Gastrocnemius medialis (tissue), 4 donors: Measurements from ENCODE around the gene MAPRE2. TPM values are rescaled to one million over a fixed set of nuclear protein-coding genes. Genes with fewer than 3 reads are reported as not detected.

Experiments used
- ATAC-seq, 2 donors: fragments of 150-250 bp; one replicate each; pipeline ENCODE4 v1.9.1; 2016
- DNase-seq, 2 donors: peaks; one replicate each; pipeline ENCODE4 v3.0.0-alpha.2; 2019
- H3K27ac ChIP-seq, 4 donors: fragments of 200-600 bp; sonication (generic); 1 replicate in 1 of 4; 2 replicates in 3 of 4; pipeline ENCODE4 v1.5.1; 2016 to 2018; ENCODE audit warnings: mild to moderate bottlenecking in 2 of 4, moderate library complexity in 1 of 4
- H3K27me3 ChIP-seq, 3 donors: fragments of 200-600 bp; sonication (generic) in 2 of 3; 1 replicate in 1 of 3; 2 replicates in 2 of 3; pipeline versions ENCODE4 v1.5.1 to v1.6.0; 2016 to 2019; ENCODE audit warnings: mild to moderate bottlenecking in 1 of 3, moderate library complexity in 1 of 3
- H3K36me3 ChIP-seq, 2 donors: fragments of 200-600 bp; sonication (generic) in 1 of 2; one replicate each; pipeline ENCODE4 v1.5.1; 2017 to 2018
- H3K4me1 ChIP-seq, 2 donors: fragments of 200-600 bp; sonication (generic) in 1 of 2; one replicate each; pipeline ENCODE4 v1.5.1; 2016 to 2017; ENCODE audit warnings: mild to moderate bottlenecking in 2 of 2
- H3K4me3 ChIP-seq, 4 donors: fragments of 200-600 bp; sonication (generic) in 3 of 4; 1 replicate in 1 of 4; 2 replicates in 3 of 4; pipeline ENCODE4 v1.5.1; 2016 to 2019; ENCODE audit warnings: mild to moderate bottlenecking in 2 of 4
- H3K9me3 ChIP-seq, 3 donors: fragments of 200-600 bp; sonication (generic) in 2 of 3; 1 replicate in 1 of 3; 2 replicates in 2 of 3; pipeline ENCODE4 v1.5.1; 2016 to 2019
- POLR2A ChIP-seq, 2 donors: fragments of 450-650 bp; IDR thresholded peaks; one replicate each; pipeline ENCODE4 v1.6.1; 2017; ENCODE audit warnings: antibody characterized with exemption in 2 of 2, mild to moderate bottlenecking in 2 of 2, moderate library complexity in 2 of 2
- in situ Hi-C, 4 donors: fragments of 200-750 bp; cut with MboI; loops; one replicate each; pipeline versions ENCODE4 v1.15.0 to v1.8.0; 2017; ENCODE audit warnings: low sequenced_read_pairs in 4 of 4
- intact Hi-C: fragments of 100-400 bp; cut with DNase I; formaldehyde crosslinking; loops from one replicate; pipeline ENCODE4 v1.15.1; 2023; ENCODE audit warnings: low total_unique reads
- total RNA-seq, 4 donors: library from RNA; depleted of rRNA; stranded (reverse); fragments of >200 nt; gene quantifications; one replicate each; pipeline versions ENCODE4 v1.1.0 to v1.2.3, GENCODE V29; 2016
- TF ChIP-seq, protein P1 (sequence below), 5 experiments: fragments of 450-650 bp in 3 of 5; fragments of 200-600 bp in 2 of 5; sonication (generic) in 2 of 5; IDR thresholded peaks in 4 of 5; conservative IDR thresholded peaks in 1 of 5; 1 replicate in 4 of 5; 2 replicates in 1 of 5; pipeline ENCODE4 v1.5.1; 2016 to 2019; ENCODE audit warnings: antibody characterized with exemption in 5 of 5, mild to moderate bottlenecking in 3 of 5, moderate library complexity in 3 of 5

Gene MAPRE2
- total RNA-seq, 4 donors from 2014 or later = 21.3 to 46.2 (median 34.4) TPM

DNA sequence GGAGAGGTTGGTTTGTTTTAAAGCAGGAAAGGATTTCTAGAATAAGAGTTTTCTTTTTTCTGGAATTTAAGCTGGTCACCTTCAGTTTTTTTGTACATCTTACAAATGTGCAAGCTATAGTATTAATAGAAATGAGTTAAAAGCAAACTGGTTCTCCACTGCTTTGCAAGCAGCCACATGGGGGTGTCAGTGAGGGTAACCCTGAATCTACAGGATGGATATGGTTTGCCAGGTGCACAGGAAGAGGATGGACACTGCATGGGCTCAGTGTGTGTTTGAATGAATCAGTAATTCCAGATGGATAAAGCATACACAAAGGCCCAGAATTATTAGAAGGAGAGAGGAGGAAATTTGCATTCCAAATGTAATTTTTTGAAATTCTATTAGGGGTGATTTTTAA, 89.0 kb downstream of the MAPRE2 start:
- intact Hi-C loops = no loop called here
- H3K36me3 ChIP-seq = peaks cover 0 to 65% of the 10 kb centered on the region in 2 donors
- DNase-seq (no peak), ATAC-seq (no peak)
- no peaks in the 10 kb centered on the region for H3K27me3 ChIP-seq
- TF ChIP-seq, protein P1, sequence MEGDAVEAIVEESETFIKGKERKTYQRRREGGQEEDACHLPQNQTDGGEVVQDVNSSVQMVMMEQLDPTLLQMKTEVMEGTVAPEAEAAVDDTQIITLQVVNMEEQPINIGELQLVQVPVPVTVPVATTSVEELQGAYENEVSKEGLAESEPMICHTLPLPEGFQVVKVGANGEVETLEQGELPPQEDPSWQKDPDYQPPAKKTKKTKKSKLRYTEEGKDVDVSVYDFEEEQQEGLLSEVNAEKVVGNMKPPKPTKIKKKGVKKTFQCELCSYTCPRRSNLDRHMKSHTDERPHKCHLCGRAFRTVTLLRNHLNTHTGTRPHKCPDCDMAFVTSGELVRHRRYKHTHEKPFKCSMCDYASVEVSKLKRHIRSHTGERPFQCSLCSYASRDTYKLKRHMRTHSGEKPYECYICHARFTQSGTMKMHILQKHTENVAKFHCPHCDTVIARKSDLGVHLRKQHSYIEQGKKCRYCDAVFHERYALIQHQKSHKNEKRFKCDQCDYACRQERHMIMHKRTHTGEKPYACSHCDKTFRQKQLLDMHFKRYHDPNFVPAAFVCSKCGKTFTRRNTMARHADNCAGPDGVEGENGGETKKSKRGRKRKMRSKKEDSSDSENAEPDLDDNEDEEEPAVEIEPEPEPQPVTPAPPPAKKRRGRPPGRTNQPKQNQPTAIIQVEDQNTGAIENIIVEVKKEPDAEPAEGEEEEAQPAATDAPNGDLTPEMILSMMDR (IDR thresholded peaks at IDR 0.05 in 4 of 5, conservative IDR thresholded peaks at IDR 0.05 in 1 of 5) = no peak
- no peak for TF ChIP-seq POLR2A (IDR thresholded peaks at IDR 0.05)
- H3K27ac ChIP-seq = peak overlapping the region; percentile 74 to 83 (median 78)
- H3K4me1 ChIP-seq = peaks cover 16 to 22% of the 10 kb centered on the region in 2 donors
- H3K4me3 ChIP-seq = no peak overlapping the region
- in situ Hi-C loops = loop anchor here in 3 of 4 donors (25.0 kb wide), 1 partner anchor 268 kb away; no protein-coding TSS in a partner anchor
- H3K9me3 ChIP-seq = no peaks in the 10 kb centered on the region

DNA sequence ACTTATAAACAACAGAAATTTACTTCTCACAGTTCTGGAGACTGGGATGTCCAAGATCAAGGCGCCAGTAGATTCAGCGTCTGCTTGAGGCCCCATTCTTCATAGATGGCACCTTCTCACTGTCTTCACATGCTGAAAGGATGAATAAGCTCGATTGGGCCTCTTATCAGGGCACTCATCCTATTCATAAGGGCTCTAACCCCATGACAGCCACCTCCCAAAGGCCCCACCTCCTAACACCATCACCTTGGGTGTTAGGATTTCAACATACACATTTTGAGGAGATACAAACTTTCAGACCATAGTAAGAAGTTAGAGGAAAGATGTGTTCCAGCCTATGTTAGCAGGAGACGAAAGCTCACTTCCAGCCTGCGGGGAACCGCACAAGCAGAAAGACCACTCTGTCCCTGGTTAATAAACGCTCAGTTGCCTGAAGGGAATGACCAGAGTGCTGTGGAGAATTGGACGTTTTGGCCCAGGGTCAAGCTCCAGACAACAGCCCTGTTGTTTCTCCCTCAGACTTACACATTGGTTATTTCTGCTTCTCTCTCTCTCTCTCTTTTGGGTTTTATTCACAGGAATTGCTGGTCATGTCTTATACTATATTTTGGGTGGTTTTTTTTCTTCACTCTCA, 90.3 kb downstream of the MAPRE2 start:
- intact Hi-C loops = no loop called here
- DNase-seq (no peak), ATAC-seq (peak in 1 of 2 donors; percentile 18)
- no peaks in the 10 kb centered on the region for H3K9me3 ChIP-seq
- no peaks in the 10 kb centered on the region for H3K27me3 ChIP-seq
- in situ Hi-C loops = loop anchor here in 3 of 4 donors (25.0 kb wide), 1 partner anchor 269 kb away; no protein-coding TSS in a partner anchor
- H3K36me3 ChIP-seq = peaks cover 0 to 68% of the 10 kb centered on the region in 2 donors
- TF ChIP-seq, protein P1 (IDR thresholded peaks at IDR 0.05 in 4 of 5, conservative IDR thresholded peaks at IDR 0.05 in 1 of 5) = no peak
- TF ChIP-seq POLR2A (IDR thresholded peaks at IDR 0.05) = no peak
- H3K4me3 ChIP-seq = no peak overlapping the region
- peak overlapping the region; percentile 74 to 83 (median 78) for H3K27ac ChIP-seq
- peaks cover 16 to 33% of the 10 kb centered on the region in 2 donors for H3K4me1 ChIP-seq

DNA sequence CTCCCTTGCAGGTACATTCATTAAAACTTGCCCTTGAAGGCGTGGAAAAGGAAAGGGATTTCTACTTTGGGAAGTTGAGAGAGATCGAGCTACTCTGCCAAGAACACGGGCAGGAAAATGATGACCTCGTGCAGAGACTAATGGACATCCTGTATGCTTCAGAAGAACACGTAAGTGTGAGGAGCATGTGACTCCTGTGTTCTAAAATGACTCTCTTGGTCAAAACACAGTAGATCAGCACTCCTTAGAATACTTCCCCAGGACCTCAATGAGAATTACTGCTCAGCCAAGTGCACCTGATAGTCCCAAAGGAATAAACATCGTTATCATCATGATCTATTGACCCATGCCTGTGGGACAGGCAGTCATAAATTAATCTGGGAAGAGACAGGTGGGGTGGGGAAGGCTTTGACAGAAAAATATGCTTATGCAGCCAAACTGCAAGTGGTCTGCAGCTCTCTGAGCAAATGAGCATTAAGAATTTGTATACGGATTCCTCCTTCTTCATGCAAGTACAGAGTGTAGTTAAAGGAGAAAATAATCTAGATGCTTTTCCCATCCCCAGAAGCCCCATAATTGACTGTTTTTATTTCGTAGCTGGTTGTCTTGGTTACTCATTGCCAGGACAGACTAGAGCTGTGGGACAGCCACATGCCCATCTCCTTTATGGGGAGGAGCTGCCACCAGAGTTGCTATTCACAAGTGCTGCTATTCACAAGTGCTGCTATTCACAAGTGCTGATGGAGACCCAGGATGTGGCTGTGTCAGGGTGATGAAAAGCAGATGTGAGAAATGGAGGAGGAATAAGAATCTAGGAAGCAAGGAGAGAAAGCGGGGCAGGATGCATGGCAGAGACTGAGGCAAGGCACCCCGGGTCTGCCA, 91.0 kb downstream of the MAPRE2 start:
- Histone ChIP-seq H3K27ac (peak overlapping the region; percentile 74 to 83 (median 78)), H3K4me1 (peaks cover 16 to 33% of the 10 kb centered on the region in 2 donors), H3K36me3 (peaks cover 0 to 69% of the 10 kb centered on the region in 2 donors), H3K9me3 (no peaks in the 10 kb centered on the region), H3K4me3 (no peak overlapping the region), H3K27me3 (no peaks in the 10 kb centered on the region)
- intact Hi-C loops (no loop called here), in situ Hi-C loops (loop anchor here in 3 of 4 donors (25.0 kb wide), 1 partner anchor 270 kb away; no protein-coding TSS in a partner anchor)
- peak; percentile 62 to 67 for DNase-seq
- peak in 1 of 2 donors; percentile 10 for TF ChIP-seq POLR2A (IDR thresholded peaks at IDR 0.05)
- TF ChIP-seq, protein P1 (IDR thresholded peaks at IDR 0.05 in 4 of 5, conservative IDR thresholded peaks at IDR 0.05 in 1 of 5) = no peak
- peak; percentile 91 to 94 for ATAC-seq

DNA sequence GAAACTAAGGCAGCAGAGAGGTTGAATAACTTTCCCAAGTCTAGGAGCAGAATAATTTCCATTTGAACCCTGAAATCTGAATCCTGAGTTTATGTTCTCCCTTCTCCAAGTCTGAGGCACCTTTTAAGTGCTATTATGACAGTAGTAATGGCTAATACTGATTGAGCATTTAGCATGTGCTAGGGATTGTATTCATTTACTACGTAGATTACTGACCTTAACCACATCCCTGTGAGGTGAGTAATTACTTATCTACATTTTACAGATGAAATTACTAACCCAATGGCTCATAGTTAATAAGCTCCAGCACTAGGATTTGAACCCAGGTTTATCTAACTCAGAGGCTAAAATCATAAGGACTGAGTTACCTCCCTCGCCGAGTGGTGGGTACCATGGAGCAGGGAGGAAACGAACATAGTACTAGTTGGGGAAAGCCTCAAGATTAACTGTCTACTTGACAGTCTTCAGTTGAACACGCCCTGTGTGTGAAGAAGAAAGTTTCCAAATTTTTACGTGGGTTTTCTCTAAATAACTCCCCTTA, 93.0 kb downstream of the MAPRE2 start:
- Histone ChIP-seq H3K27ac (peak overlapping the region; percentile 45 to 79 (median 75)), H3K36me3 (peaks cover 0 to 61% of the 10 kb centered on the region in 2 donors), H3K27me3 (no peaks in the 10 kb centered on the region), H3K9me3 (no peaks in the 10 kb centered on the region), H3K4me3 (no peak overlapping the region), H3K4me1 (peaks cover 16 to 33% of the 10 kb centered on the region in 2 donors)
- DNase-seq = no peak
- no peak for ATAC-seq
- in situ Hi-C loops = loop anchor here in 3 of 4 donors (25.0 kb wide), 1 partner anchor 272 kb away; no protein-coding TSS in a partner anchor
- TF ChIP-seq, protein P1 (IDR thresholded peaks at IDR 0.05 in 4 of 5, conservative IDR thresholded peaks at IDR 0.05 in 1 of 5) = no peak
- no peak for TF ChIP-seq POLR2A (IDR thresholded peaks at IDR 0.05)
- intact Hi-C loops = no loop called here
